ENCODE results near the gene MPND. TPM values are rescaled to one million over a fixed set of nuclear protein-coding genes. Genes with fewer than 3 reads are reported as not detected.

MPND gene
- total and polyA plus RNA-seq, 12 donors, result 4.5 to 52.3 (median 16.1) TPM

DNA sequence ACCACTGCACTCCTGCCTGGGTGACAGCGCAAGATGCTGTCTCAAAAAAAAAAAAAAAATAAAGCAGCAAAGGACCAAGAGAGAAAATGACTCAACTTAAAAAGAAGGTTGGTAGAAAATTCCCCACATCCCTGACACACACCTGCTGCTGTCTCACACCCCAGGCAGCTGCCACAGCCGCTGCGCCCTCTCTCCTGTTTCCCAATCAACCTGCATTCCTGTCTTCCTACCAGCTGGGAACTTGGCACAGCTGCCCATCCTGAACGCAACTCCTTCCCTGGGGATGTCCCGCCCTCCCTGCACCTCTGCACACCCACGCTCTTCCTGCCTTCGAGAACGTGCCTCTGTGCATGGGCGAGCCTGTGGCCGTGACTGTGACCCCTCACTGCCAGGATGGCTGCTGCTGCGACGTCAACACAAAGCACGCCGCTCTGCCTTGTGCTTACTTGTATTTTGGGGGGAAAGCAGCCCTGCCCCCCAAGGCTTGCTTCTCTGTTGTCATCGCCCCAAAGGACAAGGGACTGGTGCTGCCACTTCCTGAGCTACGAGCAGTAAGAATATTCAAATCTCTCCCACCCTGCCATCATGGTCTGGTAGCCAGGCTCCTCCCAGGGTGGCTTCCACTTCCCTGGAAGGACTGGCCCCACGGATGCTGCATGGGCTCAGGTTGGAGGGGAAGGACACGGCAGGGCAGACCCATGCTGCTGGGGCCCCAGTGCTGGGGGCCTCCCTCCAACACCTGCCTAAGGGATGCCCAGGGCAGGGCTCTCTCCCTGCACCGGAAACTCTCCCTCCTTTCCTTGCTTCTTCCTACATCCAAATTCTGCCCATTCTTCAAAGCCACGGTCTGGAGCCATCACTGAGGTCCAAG is 36.3 kb downstream of the MPND start:
- intact Hi-C loops (cut with DNase I), result no loop called here
- DNase-seq, result peak; percentile 30 to 87 (median 80)
- no peaks in the 10 kb centered on the region for H3K27me3 ChIP-seq
- peaks cover 0 to 15% of the 10 kb centered on the region in 2 donors for H3K36me3 ChIP-seq (replicated peaks in 1 of 2)
- H3K27ac ChIP-seq, result peak overlapping the region in 4 of 5 donors; percentile 36 to 92 (median 77)
- H3K4me1 ChIP-seq (replicated peaks in 1 of 2), result peaks cover 53 to 69% of the 10 kb centered on the region in 2 donors
- H3K4me3 ChIP-seq, result no peak overlapping the region
- no peaks in the 10 kb centered on the region for H3K9me3 ChIP-seq (replicated peaks in 1 of 3)
- WGBS, 4 donors, result 32 to 56% (median 49%) methylated on average over 12 to 20 of the region's 20 CpGs
- TF ChIP-seq CTCF (IDR thresholded peaks at IDR 0.05) (no peak), POLR2A (IDR thresholded peaks at IDR 0.05) (no peak)

GRCh38 chr19:4380254-4380727 is 36.9 kb downstream of the MPND start:
- 39 to 61% (median 48%) methylated on average over 11 to 17 of the region's 17 CpGs for WGBS, 4 donors

GRCh38 chr19:4385291-4386040 is 42.1 kb downstream of the MPND start:
- 54 to 72% (median 57%) methylated on average over 9 to 15 of the region's 15 CpGs for WGBS, 4 donors
- Histone ChIP-seq H3K9me3 (replicated peaks in 1 of 3) (no peaks in the 10 kb centered on the region), H3K27ac (peak overlapping the region in 4 of 5 donors; percentile 68 to 80 (median 74)), H3K4me1 (replicated peaks in 1 of 2) (peaks cover 52 to 69% of the 10 kb centered on the region in 2 donors), H3K4me3 (no peak overlapping the region), H3K27me3 (no peaks in the 10 kb centered on the region), H3K36me3 (replicated peaks in 1 of 2) (peaks cover 0 to 21% of the 10 kb centered on the region in 2 donors)
- intact Hi-C loops (cut with DNase I), result no loop called here
- TF ChIP-seq POLR2A (IDR thresholded peaks at IDR 0.05) (no peak), CTCF (IDR thresholded peaks at IDR 0.05) (no peak)
- peak in 3 of 7 donors; percentile 7 to 51 (median 27) for DNase-seq

More at GRCh38 chr19:4380254-4380727, 36.9 kb downstream of the MPND start:
- peak in 5 of 7 donors; percentile 36 to 65 (median 47) for DNase-seq
- Histone ChIP-seq H3K9me3 (replicated peaks in 1 of 3) (no peaks in the 10 kb centered on the region), H3K4me1 (replicated peaks in 1 of 2) (peaks cover 51 to 69% of the 10 kb centered on the region in 2 donors), H3K27ac (peak overlapping the region in 3 of 5 donors; percentile 69 to 92 (median 85)), H3K4me3 (no peak overlapping the region), H3K27me3 (no peaks in the 10 kb centered on the region), H3K36me3 (replicated peaks in 1 of 2) (peaks cover 0 to 15% of the 10 kb centered on the region in 2 donors)
- TF ChIP-seq CTCF (IDR thresholded peaks at IDR 0.05) (no peak), POLR2A (IDR thresholded peaks at IDR 0.05) (no peak)
- intact Hi-C loops (cut with DNase I), result no loop called here
